ENCODE measurements around the gene CDC16.

Gene CDC16

DNA sequence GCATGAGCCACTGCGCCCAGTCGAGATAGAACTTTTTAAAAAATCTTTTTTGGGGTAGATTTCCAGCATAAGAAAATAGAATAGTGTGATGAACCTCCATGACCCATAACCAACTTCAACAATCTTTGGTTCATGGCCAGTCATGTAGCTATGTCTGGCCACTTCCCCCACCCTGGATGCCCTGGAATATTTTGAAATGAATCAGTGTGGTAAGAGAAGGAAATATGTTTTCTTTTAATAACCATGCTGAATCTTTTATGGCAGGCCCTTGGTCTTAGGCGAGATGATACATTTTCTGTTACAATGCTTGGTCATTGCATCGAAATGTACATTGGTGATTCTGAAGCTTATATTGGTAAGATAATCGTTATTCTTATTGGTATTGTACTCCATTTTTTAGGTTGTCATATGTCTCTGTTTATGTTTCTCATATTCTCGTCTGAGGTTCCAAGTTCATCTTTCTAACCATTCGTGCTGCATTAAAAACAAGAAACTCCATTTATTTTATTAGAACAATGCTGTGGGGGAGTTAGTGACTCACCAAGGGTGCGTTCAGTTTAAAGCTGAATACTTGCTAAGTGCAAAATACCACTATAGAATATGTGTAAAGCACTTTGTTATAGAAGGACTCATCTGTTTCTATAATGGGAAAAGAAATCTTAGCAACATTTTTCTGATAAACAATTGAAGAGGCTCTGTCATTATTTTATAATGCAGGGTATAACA is 30.4 kb downstream of the CDC16 start:
- DNase-seq = no peak

DNA sequence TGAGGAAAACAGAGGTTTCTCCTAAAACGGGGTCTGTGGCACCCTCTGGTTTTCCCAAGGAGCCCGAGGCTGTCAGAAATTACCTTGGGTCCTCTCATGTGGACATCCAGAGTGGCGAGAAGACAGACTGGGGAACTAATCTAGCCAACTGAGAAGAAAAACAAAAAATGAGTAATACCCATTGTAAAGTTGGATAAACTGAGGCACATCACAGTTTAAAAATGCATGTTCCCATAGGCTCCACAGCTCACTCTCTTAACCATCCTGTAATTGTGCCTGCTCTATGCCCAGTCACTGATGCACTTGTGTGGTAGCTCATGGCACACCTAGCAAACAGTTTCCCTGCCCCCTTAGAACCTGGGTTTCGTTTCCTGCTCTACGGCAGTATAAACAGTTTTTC is 31.5 kb downstream of the CDC16 start:
- DNase-seq = no peak

DNA sequence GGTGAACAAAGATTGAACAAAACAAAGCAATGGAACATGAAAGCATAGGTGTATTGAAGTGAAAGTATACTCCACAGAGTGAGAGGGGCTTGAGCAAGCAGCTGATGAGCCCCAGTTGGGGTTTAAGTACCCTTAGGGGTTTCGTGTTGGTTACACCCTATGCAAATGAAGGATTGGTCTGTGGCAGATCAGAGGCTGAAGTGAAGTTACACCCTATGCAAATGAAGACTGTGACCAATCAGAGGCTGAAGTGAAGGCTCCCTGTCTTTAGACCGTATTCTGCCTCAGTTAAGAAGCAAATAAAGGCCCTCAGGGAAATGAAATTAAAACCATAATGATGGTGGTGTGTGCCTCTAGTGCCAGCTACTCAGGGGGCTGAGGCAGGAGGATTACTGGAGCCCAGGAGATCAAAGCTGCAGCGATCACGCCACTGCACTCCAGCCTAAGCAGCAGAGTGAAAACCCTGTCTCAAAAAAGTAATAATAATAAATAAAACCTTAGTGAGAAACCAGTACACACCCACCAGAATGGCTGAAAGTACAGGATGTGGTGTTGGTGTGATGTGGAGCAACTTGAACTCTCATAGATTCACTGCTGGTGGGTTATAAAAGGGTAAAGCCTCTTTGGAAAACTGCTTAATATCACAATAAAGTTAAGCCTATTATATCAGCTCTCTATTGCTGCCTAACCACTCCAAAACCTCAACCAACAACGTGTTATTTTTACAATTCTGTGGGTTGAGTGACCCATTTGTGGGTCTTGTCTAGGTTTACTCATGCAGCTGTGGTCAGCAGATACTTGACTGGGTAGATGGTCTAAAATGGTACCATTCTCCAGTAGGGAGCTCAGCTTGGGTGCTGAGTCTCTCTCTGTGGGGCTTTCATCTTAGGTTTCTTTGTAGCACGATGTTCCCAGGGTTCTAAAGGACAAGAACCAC is 33.9 kb downstream of the CDC16 start:
- no peak for DNase-seq

DNA sequence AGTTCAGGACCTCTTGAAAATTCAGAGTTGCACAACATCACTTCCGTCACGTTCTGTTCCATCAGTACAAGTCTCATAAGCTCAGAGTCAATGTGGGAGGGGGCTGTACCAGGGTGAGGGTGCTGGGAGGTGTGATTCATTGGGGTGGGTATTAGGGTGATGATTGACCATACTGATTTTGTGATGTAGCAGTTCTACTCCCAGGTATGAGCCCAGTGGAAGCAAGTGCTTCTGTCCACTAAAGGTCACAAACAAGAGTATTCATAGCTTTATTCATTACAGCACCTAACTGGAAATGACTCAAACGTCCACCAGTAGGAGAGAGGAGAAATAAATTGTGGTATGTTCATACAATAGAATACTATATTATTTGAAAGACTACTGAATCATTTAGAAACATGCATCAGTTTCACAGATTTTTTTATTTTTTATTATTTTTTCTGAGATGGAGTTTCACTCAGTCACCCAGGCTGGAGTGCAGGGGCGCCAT is 34.6 kb downstream of the CDC16 start:
- DNase-seq = no peak

DNA sequence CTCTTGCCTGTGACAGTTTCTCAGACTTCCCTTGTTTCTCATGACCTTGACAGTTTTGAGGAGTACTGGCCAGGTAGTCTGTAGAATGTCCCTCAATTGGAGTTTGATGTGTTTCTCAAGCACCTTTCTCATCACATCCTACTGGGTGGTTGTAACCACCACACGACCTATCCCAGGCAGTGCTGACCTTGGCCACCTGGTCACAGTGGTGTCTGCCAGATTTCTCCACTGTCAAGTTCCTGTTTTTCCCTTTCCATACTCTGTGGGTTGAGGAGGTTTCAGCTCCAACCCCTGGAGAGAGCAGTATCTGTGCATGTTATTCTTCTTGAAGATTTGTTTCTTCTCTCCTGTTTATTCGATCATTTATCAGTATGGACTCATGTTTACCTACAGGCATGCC is 38.3 kb downstream of the CDC16 start:
- no peak for DNase-seq

DNA sequence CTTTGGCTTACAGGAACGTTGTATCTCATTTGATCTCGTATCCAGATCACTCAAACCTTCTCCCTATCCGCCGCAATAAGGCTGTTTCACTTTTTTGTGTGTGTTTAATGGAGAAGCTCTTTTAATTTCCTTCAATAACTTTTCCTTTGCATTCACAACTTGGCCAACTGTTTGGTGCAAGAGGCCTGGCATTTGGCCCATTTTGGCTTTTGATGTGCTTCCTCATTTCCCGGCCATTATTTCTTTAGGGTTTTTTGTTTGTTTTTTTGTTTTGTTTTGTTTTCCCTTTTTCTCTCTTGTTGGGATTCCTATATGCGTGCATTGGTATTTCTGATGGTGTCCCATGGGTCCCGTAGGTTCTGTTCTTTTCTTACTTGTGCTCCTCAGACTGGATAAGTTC is 40.6 kb downstream of the CDC16 start:
- DNase-seq = no peak

DNA sequence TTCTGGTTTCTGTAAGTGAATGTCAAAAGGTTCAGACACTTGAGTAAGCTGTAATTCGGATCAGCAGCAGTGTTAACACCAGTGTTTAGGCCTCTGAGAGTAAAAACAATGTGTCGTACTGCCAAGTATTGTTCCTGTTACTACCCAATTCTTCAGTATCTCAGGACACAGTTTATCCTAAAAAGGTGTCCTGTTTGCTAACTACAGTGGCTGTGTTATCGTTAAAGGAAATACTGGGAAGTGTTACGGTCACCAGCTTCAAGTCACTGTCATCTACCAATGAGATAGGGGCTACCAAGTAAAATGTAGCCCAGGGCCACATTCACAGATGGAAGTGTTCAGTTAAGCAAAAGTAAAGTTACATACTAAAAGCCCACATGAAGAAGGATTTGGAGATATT is 44.4 kb downstream of the CDC16 start:
- DNase-seq = no peak

DNA sequence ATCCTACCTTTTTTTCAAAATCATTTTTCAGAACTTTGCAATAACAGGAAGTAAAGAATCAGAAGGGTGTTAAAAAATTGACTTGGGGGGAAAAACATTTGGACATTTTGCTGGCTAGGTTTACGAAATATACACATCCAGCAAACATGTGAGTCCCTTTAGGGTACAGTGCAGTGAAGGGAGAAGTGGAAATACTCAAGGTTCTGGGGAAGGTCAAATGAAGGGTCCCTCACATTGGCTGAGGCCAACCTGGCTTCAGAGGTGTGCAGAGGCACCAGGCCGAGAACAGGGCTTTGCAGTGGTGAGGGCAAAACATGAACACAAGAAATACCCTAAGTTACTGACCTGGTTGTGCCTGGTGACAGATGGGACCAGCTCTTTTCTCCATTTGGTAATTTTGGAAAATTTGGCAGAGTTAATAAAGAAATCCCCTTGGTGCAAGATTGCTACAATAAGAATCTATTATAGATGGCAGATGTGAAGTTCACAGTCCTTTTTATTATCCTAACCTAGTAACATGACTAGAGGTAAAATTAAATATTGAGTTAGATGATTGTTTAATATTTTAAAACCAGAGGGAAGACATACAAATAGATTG is 45.2 kb downstream of the CDC16 start:
- DNase-seq = no peak

DNA sequence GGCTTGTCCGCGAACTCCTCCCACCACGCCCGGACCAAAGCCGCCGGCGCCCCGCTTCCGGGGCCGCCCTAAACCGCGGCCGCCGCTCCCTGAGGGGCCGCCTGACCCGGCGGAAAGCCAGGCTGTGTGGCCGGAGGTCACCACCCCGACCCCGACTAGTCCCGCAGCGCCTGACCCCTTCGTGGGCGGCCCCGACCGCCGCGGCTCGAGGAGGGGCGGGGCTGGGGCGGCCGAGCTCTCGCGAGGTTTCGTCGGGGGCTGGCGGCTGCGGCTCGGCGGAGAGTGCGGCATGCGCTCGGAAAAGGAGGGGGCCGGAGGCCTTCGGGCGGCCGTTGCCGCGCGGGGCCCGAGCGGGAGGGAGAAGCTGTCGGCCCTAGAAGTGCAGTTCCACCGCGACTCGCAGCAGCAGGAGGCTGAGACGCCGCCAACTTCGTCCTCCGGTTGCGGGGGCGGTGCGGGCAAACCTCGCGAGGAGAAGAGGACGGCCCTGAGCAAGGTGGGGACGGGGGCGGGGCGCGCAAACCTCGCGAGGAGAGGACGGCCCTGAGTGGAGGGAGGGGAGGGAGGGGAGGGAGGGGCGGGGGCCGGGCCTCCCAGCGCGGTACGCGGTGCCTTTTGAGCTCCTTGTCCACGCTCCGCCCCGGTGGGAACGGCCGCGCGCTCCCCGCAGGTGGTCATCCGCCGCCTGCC is 46.8 kb downstream of the CDC16 start, which contains the start of gene UPF3A:
TSS of gene UPF3A (plus strand) at position 251 of the 690 bp plus-strand sequence. CDS start at position 290, 39 bp downstream.
- DNase-seq = peak; percentile 83

DNA sequence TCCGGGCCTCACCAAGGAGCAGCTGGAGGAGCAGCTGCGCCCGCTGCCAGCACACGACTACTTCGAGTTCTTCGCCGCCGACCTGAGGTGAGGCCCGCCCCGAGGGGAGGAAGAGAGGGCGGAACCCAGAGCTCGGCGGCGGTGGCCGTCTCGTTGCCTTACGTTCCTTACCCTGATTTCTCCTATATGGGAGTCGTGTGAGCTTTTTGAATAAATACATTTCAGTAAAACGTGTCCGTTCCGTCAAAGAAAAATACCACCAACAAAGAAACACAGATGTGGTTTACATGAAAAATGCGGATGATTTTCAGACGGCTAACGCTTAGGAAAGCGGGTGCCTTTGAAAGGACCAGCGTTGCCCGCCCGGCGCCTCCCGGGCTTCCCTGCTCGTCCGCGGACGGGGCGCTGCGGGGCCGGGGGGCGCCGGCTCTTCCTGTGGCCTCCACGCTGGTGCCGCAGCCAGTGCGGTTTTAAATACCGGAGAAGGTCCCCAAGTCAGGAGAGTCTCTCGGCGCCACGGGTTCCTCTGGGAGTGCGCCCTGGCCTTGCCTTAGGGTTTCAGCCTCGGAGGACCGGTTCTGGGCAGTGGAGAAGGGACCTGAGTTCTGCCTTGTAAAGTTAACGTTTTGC is 47.5 kb downstream of the CDC16 start:
- DNase-seq = peak; percentile 65

DNA sequence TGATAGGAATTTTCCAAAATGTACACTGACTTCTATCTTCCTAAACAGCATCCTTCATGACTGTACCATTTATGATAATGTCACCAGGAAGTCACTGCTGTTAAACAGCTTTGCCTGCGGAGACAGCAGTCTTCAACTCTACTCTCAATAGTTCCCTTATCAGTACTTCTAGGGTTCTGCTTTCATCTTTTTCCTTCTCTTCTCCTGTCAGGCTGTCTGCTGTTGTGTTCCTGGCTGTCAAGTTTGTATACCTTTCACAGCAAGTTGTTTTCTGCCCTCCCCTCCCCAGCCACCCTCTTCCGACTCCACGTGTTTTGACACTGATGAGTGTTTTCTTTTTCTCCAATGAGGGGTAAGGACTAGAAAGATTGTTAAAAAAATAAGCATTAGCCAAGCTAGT is 48.9 kb downstream of the CDC16 start:
- DNase-seq = no peak

DNA sequence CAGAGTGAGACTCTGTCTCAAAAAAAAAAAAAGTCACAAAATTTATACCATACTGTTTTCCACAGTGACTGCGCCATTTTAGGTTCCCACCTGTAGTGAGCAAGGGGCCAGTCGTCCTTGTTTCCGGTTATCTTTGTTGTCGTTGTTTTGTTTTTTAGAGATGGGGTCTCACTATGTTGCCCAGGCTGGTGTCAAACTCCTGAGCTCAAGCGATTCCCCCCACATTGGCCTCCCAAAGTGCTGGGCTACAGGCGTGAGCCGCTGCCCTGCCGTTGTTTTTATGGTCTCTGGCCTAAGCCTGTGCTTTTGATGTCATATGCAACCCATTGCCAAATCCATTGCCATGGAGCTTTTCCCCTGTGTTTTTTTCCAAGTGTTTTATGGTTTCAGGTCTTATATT is 50.0 kb downstream of the CDC16 start:
- DNase-seq = no peak

DNA sequence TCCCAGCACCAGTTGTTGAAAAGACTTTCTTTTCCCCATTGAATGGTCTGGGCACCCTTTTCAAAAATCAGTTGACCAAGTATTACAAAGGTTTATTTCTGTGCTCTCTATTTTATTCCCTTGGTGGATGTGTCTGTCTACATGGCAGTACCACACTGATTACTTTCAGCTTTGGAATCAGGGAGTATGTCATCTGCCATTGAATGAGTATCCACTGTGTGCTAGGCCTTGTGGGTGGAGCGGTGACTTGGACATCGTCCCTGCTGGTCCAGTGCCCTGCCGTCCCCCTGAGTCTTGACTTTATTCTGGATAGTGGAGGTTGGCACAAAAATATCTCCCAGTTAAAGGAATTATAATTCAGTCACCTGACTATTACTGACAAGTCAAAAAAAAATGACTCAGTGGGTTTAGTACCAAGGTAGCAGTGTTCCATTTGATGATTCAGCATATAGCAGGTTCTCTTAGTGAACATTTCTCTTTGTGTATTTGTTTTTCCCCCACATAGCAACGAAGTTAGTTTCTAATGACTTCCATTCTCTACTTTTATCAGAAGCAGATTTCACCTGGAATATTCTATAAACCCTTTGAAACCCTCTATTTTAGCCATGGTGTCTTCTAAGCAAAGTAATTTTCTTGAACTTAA is 50.6 kb downstream of the CDC16 start:
- no peak for DNase-seq

DNA sequence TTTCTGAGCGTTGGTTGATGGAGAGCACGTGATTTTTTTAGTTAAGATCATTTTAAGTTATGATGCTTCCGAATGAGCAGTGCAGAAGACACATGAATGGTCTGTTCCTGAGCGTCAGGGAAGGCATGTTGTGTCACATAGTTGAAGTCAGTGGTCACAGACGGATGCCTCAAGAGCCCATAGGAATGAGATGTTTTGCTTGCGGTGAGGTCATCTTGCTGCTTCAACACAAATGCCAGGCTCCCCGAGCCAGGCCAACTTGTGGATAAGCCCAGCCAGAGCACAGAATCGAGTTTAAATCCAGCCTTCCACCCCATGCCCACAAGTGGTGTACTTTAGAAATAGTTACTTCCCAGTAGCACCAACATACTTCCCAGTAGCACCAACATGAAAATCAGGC is 52.1 kb downstream of the CDC16 start:
- no peak for DNase-seq

DNA sequence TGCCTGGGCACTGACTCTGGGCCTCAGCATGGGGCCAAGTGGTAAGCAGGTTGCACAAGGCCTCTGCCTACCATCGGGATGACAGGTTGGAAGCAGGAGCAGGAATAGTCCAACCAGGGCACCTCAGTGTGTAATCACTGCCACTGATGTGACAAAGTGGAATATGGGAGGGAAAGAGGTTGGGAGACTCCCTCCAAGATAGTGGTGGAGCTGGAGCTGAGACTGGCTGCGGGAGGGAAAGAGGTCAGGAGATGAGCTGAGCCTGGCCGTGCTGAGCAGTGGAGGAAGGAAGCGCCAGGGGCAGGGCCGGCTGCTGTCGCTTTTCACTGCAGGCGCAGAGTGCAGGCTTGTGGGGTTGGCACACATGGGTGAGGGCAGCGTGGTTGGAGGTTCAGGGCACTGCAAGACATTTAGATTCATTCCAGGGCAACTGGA is 53.5 kb downstream of the CDC16 start:
- no peak for DNase-seq

DNA sequence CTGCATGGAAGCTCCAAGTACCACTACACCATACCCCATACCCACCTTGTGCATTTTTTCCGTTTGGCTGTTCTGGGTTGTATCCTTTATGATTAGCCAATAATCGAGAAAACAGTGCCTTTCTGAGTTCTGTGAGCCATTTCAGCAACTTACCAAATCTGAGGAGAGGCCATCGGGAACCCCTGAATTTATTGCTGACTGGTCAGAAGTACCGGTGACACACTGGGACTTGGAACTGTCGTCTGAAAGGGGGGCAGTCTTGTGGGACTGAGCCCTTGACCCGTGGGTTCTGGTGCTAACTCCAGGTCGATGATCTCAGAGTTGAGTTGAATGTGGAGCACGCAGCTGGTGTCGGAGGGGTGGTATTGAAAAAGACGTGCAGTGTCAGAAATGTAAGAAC is 61.8 kb downstream of the CDC16 start:
- no peak for DNase-seq

DNA sequence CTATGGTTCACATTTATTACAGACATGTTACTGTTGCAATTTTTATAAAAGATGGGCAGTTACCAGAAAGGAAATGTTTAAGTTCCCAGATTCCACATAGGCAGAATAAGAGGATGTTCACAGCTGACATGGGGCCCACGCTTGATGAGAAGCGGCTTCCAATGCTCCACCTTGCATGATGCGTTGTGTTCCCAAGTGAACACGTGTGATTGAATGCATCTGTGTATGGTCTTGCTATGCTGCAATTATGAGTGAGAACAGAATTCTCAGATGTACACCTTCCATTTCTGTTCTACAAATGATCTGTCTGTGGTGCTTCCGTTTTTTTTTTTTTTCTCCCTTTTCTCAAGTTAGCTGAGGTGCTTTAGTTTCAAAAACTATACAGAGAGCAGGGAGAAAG is 62.2 kb downstream of the CDC16 start:
- no peak for DNase-seq

DNA sequence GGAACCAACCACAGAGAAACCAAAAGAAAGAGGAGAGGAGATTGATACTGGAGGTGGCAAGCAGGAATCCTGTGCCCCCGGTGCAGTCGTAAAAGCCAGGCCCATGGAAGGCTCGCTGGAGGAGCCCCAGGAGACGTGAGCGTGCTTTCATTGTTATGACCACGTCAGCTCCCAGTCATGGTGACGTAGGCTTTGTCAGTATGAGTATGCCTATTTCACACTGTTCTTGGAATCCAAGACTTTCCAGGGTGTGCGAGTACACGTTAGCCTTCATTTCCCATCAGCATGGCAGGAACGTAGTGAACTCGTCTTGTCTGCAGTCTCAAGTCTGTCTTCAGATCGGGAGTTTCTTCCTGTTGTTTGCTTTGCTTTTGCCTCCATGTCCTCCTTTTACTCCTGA is 64.2 kb downstream of the CDC16 start:
- no peak for DNase-seq

DNA sequence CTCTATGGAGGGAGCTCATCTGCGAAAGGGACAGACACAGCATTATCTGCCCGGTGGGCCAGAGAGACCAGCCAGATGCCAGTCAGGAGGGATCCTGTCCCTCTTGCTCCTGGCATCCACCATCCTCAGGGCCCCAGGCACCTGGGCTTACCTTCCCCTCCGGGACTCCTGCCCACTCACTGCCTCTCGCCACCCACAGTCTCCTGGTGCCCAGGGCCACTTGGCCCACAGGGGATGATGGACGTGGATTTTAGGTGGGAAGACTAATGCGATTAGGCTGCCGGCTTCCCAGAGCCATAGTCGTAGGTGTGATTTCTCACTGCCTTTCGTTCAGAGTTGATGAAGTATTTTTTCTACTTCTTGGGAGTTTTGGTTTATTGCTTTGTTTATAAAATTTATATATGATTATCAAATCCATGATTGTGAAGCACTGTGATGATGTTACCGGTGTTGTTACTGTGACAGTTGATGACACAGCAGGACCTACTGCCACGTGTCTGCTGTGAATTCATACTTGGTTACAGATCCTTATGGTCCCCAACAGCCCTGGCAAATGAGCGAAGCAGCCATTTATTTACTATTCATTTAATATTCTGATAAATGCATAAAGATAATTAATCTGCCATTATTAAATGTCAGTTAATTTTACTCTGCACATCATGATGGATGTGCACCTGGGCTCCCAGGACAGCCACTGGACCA is 65.1 kb downstream of the CDC16 start:
- no peak for DNase-seq

DNA sequence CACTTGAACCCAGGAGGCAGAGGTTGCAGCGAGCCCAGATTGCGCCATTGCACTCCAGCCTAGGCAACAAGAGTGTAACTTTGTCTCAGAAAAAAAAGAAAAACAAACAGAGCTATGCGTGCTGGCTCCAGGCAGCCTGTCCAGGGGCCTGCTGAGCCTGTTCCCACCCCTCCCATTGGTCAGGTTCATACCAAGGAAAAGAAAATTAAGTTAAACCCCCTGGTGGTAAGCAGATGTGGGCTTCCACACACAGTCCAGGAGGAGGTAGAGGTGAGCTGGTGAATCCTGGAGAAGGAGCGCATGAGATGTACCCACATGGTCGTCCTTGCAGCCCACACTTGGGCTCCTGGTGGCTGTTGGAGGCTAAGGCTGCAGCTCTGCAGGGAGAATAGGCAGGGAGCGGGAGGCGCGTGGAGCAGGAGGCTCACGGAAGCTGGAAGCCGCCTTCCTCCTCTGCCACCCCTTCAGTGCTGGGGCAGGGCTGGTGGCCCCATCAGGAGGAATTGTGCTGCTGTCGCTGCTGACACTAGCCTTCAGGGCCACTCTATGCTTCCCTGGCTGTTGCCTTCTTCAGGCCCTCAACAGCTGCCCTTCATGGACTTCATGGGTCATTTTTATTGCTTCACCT is 69.1 kb downstream of the CDC16 start:
- no peak for DNase-seq

All from NCI-H1694 (cell line).